Activated CD8-positive, alpha-beta T cell treated with anti-CD3 and anti-CD28 coated beads, Interleukin-2, amount 10 ng/mL, durations not matched to agents 7 days and 5 days (primary cell): ENCODE data around the gene WWOX. TPM values are rescaled to one million over a fixed set of nuclear protein-coding genes. Genes with fewer than 3 reads are reported as not detected.

ENCODE experiments used
- ATAC-seq: fragments of 150-1000 bp; cut with Tn5 transposase; one replicate; pipeline ENCODE4 v1.10.0; 2021; ENCODE audit warnings: moderate library complexity
- CTCF ChIA-PET: fragments of 350-600 bp; sonication (Branson Sonifier 250); formaldehyde crosslinking; loops from one replicate; lab custom pipeline; 2021; ENCODE audit warnings: antibody characterized with exemption; lab: Charles Lee
- POLR2A ChIA-PET: fragments of 350-600 bp; sonication (Branson Sonifier 250); formaldehyde crosslinking; loops from one replicate; lab custom pipeline; 2021; ENCODE audit warnings: antibody characterized with exemption; lab: Charles Lee
- DNase-seq: peaks from one replicate; pipeline ENCODE4 v3.0.0-alpha.2; 2020
- H3K27ac Mint-ChIP-seq: one replicate; pipeline ENCODE4 v1.8.0; 2021; ENCODE audit warnings: mild to moderate bottlenecking, mixed read lengths
- H3K27me3 Mint-ChIP-seq: one replicate; pipeline ENCODE4 v1.8.0; 2021; ENCODE audit warnings: low read depth, mixed read lengths
- H3K36me3 Mint-ChIP-seq: one replicate; pipeline ENCODE4 v1.8.0; 2021; ENCODE audit warnings: low read depth, mixed read lengths
- H3K4me1 Mint-ChIP-seq: one replicate; pipeline ENCODE4 v1.8.0; 2021; ENCODE audit warnings: low read depth, mixed read lengths
- H3K4me3 Mint-ChIP-seq: one replicate; pipeline ENCODE4 v1.8.0; 2021; ENCODE audit warnings: mild to moderate bottlenecking, mixed read lengths
- H3K9me3 Mint-ChIP-seq: one replicate; pipeline ENCODE4 v1.8.0; 2022; ENCODE audit warnings: mixed read lengths; ENCODE audit not compliant: insufficient read depth
- total RNA-seq, 2 experiments: library from RNA; stranded (reverse); gene quantifications; one replicate each; pipeline ENCODE4 v1.2.3, GENCODE V29; 2021

Gene WWOX
- total RNA-seq, 2 experiments from 2014 or later, result 34.4 to 34.9 TPM

DNA sequence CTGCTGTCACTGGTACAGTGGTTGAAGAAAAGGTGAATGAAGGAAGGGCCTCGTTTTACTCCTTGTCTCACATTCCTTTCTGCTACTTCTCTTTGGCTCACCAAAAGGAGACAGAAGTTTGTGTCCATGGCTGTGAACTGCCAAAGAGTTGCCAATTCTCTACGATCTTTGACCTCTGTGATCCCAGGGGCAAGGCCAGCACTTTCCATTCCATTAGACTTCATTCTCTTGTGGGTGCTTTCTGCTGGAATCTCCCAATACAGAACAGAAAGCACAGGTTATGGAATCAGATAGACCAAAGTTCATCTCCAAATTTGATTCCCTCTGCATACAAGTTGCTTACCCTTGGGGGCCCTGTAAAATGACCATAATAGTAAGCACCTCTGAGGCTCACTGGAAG lies 1093.5 kb downstream of the WWOX start:
- DNase-seq (no peak), ATAC-seq (no peak)
- Mint-ChIP-seq H3K36me3 (peaks cover 2% of the 10 kb centered on the region), H3K4me1 (peaks cover 7% of the 10 kb centered on the region), H3K27me3 (peaks cover 9% of the 10 kb centered on the region), H3K4me3 (no peak overlapping the region), H3K27ac (no peak overlapping the region), H3K9me3 (no peaks in the 10 kb centered on the region)
- ChIA-PET CTCF (no interaction called here), POLR2A (no interaction called here)

DNA sequence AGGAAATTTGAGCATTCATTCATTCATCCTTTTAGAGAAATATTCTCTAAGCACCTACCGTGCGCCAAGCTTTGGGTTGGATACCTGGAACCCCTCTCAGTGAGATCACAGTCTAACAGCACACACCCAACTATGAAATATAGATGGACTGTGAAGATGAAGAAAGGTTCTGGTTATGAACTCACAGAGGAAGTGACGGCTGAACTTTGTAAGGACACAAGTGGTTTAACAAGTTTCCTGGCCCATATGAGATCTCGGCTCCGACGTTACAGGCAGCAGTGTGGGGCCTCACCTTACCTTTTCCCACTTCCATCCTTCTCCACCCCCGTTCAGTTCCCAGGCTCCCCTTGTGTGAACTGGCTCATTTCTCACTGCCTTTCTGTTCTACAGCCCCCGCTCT lies 1094.8 kb downstream of the WWOX start:
- Mint-ChIP-seq H3K27ac (no peak overlapping the region), H3K4me1 (peaks cover 5% of the 10 kb centered on the region), H3K36me3 (no peaks in the 10 kb centered on the region), H3K9me3 (no peaks in the 10 kb centered on the region), H3K4me3 (no peak overlapping the region), H3K27me3 (peaks cover 5% of the 10 kb centered on the region)
- CTCF ChIA-PET, result no interaction called here
- DNase-seq (no peak), ATAC-seq (no peak)
- POLR2A ChIA-PET, result no interaction called here

DNA sequence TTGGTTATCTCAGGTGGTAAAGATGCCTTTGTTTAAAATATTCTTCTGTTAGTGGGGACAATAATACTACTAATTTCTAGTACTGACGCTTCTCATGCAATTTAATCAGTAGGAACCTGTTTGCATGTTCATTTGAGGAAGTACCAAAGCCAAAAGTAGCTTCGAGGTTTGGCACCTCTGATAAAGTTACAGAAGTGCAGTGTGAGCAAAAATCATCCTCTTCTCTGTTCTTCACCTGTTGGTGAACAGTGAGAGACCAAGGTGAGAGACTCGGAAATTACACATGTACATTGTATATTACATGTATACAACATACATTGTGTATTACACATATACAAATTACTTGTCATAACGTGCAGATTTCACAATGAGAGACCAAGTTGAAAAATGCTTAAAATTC lies 1096.5 kb downstream of the WWOX start:
- CTCF ChIA-PET, result no interaction called here
- H3K27ac Mint-ChIP-seq, result no peak overlapping the region

DNA sequence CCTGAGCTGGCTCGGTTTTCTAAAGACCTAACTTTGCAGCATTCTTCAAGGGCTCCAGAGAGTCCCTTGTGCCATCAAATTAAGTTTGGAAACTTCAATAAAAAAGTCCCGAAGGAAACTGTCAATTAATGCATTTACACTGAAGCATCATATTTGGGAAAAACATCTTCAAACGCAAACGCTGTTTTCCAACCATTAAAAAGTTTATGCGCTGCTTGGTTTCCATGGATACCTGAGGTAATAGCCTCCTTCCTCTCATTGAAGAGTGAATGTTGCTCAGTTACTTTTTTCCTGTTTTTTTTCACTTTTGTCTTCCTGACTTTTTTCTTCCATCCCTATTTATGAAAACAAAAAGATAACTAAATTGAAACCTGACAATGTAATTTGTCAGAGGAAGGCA lies 1102.0 kb downstream of the WWOX start:
- DNase-seq (no peak), ATAC-seq (no peak)
- Mint-ChIP-seq H3K27me3 (peaks cover 3% of the 10 kb centered on the region), H3K4me1 (no peaks in the 10 kb centered on the region), H3K4me3 (no peak overlapping the region), H3K27ac (no peak overlapping the region), H3K9me3 (no peaks in the 10 kb centered on the region), H3K36me3 (no peaks in the 10 kb centered on the region)
- ChIA-PET CTCF (no interaction called here), POLR2A (no interaction called here)

More for the DNA sequence above, 1096.5 kb downstream of the WWOX start:
- H3K9me3 Mint-ChIP-seq, result no peaks in the 10 kb centered on the region
- H3K4me3 Mint-ChIP-seq, result no peak overlapping the region
- POLR2A ChIA-PET, result no interaction called here
- no peaks in the 10 kb centered on the region for H3K36me3 Mint-ChIP-seq
- H3K4me1 Mint-ChIP-seq, result peaks cover 5% of the 10 kb centered on the region
- ATAC-seq (no peak), DNase-seq (no peak)
- H3K27me3 Mint-ChIP-seq, result peaks cover 5% of the 10 kb centered on the region

DNA sequence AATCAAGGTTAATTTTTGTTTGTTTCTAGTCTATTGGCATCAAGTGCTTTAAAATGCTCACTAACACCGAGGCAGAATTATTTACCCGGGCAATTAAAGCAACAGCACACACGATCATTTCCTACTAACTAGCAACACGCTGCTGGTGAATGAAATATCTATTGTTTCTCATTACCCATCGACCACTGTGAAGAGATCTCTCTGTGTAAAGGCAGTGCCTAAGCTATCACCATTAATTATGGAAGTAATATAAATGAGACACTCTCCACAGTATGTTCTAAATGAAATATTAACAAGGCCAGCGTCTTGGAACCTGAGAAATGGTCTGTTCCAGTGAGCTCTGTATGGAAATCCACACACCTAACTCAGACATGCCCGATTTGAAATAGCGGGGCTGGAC lies 1103.5 kb downstream of the WWOX start:
- Mint-ChIP-seq H3K9me3 (no peaks in the 10 kb centered on the region), H3K4me3 (no peak overlapping the region), H3K4me1 (no peaks in the 10 kb centered on the region), H3K27ac (no peak overlapping the region), H3K36me3 (no peaks in the 10 kb centered on the region), H3K27me3 (peaks cover 3% of the 10 kb centered on the region)
- ATAC-seq (no peak), DNase-seq (no peak)
- CTCF ChIA-PET, result no interaction called here
- POLR2A ChIA-PET, result no interaction called here

DNA sequence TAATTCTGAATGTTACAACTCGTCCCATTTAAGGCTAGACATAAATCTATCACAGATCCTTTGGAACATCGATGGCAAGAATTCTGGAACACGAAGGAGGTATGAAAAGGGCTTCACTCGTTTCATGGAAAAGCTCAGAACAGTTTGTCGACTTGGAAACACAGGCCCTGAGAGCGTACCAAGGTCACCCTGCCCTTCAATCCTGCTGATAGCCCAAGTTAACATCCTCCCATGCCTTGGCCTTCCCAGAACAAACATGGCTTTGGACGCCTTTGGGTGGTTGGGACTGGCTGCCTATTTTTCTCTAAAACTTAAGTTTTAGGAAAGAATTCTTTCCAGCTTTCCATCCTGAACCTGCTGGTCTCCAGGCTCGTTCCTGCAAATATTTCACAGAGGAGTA lies 1105.0 kb downstream of the WWOX start:
- H3K27me3 Mint-ChIP-seq, result peaks cover 3% of the 10 kb centered on the region
- no peaks in the 10 kb centered on the region for H3K36me3 Mint-ChIP-seq
- DNase-seq, result no peak
- no peak overlapping the region for H3K4me3 Mint-ChIP-seq
- no peaks in the 10 kb centered on the region for H3K4me1 Mint-ChIP-seq
- ATAC-seq, result no peak
- no peak overlapping the region for H3K27ac Mint-ChIP-seq
- H3K9me3 Mint-ChIP-seq, result no peaks in the 10 kb centered on the region
- ChIA-PET CTCF (no interaction called here), POLR2A (no interaction called here)

DNA sequence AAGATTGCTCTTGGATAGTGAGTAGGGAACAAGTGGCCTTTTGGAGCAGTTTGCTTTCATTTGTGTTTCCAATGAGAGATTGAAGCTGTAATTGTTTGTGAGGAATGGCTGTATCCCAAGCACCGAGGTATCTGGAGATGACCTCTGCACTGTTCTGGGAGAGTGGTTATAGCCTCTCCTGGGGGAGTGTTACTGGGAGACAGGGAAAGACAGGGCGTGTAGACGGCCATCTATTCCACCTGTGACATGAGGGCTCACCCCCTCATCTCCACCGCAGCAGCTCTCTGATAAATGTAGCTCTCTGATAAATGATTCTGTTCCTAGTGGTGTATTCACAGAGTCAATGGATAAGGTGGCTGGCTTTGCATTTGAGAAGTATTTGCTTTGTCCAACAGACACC lies 1107.4 kb downstream of the WWOX start:
- Mint-ChIP-seq H3K27me3 (peaks cover 7% of the 10 kb centered on the region), H3K27ac (no peak overlapping the region), H3K4me3 (no peak overlapping the region), H3K4me1 (peaks cover 2% of the 10 kb centered on the region), H3K9me3 (no peaks in the 10 kb centered on the region), H3K36me3 (no peaks in the 10 kb centered on the region)
- POLR2A ChIA-PET, result no interaction called here
- CTCF ChIA-PET, result no interaction called here
- ATAC-seq (no peak), DNase-seq (no peak)

DNA sequence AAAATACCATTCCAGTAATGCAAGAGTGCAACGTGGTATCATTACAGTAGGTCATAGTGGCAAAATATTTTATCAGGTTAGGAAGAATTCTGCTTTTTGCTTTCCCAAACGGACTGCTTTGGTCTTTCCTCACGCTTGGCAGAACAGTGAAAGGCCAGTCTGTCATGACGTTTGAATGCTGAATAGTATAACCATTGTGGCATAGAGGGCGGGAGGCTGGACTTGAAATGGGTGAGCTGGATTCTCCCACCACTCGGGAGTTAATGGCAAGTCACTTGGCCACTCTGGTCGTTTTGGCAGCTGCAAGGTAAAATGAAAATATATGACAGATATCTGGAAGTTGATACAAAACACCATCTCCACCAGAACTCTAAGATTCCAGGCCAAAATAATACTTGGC lies 1109.9 kb downstream of the WWOX start:
- ATAC-seq, result no peak
- DNase-seq, result no peak
- Mint-ChIP-seq H3K4me3 (no peak overlapping the region), H3K27ac (no peak overlapping the region), H3K27me3 (peaks cover 4% of the 10 kb centered on the region), H3K4me1 (peaks cover 2% of the 10 kb centered on the region), H3K36me3 (peaks cover 5% of the 10 kb centered on the region), H3K9me3 (no peaks in the 10 kb centered on the region)
- CTCF ChIA-PET, result no interaction called here
- POLR2A ChIA-PET, result no interaction called here

DNA sequence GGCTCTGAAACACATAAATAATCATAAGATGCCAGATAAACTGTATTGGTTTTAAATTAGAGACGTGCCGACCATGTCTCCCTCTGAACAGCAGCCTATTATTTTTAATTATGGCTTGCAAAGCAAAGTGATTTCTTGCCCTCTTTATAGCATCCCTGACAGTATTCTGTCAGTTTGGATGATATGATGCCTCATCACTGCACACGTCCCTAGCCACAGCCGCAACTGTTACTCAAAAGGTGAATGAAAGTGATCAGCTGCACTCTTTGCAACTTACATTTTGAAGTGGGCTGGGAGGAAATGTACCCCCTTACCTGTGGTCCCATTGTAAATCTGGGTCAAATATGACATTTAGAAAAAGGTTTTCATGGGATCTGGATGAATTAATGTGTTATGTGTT lies 1111.2 kb downstream of the WWOX start:
- Mint-ChIP-seq H3K27me3 (peaks cover 4% of the 10 kb centered on the region), H3K4me1 (peaks cover 2% of the 10 kb centered on the region), H3K36me3 (peaks cover 7% of the 10 kb centered on the region), H3K9me3 (peaks cover 4% of the 10 kb centered on the region), H3K27ac (no peak overlapping the region), H3K4me3 (no peak overlapping the region)
- DNase-seq (no peak), ATAC-seq (no peak)
- CTCF ChIA-PET, result no interaction called here
- POLR2A ChIA-PET, result no interaction called here

DNA sequence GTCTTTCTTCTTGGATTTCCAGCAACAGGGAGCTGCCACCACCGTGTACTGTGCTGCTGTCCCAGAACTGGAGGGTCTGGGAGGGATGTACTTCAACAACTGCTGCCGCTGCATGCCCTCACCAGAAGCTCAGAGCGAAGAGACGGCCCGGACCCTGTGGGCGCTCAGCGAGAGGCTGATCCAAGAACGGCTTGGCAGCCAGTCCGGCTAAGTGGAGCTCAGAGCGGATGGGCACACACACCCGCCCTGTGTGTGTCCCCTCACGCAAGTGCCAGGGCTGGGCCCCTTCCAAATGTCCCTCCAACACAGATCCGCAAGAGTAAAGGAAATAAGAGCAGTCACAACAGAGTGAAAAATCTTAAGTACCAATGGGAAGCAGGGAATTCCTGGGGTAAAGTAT lies 1112.1 kb downstream of the WWOX start:
- CTCF ChIA-PET, result no interaction called here
- POLR2A ChIA-PET, result no interaction called here
- peaks cover 6% of the 10 kb centered on the region for H3K9me3 Mint-ChIP-seq
- peaks cover 2% of the 10 kb centered on the region for H3K4me1 Mint-ChIP-seq
- no peak for DNase-seq
- no peak overlapping the region for H3K27ac Mint-ChIP-seq
- peaks cover 9% of the 10 kb centered on the region for H3K36me3 Mint-ChIP-seq
- no peak for ATAC-seq
- H3K4me3 Mint-ChIP-seq, result no peak overlapping the region
- H3K27me3 Mint-ChIP-seq, result peaks cover 4% of the 10 kb centered on the region

DNA sequence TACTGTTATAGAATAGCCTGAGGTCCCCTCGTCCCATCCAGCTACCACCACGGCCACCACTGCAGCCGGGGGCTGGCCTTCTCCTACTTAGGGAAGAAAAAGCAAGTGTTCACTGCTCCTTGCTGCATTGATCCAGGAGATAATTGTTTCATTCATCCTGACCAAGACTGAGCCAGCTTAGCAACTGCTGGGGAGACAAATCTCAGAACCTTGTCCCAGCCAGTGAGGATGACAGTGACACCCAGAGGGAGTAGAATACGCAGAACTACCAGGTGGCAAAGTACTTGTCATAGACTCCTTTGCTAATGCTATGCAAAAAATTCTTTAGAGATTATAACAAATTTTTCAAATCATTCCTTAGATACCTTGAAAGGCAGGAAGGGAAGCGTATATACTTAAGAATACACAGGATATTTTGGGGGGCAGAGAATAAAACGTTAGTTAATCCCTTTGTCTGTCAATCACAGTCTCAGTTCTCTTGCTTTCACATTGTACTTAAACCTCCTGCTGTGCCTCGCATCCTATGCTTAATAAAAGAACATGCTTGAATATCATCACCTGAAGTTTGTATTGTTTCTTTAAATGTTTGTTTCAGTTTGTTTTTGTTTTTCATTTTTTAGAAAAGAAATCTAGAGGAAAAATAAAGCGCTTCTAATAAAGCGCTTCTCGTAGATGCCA lies 1112.8 kb downstream of the WWOX start:
- H3K4me3 Mint-ChIP-seq, result no peak overlapping the region

DNA sequence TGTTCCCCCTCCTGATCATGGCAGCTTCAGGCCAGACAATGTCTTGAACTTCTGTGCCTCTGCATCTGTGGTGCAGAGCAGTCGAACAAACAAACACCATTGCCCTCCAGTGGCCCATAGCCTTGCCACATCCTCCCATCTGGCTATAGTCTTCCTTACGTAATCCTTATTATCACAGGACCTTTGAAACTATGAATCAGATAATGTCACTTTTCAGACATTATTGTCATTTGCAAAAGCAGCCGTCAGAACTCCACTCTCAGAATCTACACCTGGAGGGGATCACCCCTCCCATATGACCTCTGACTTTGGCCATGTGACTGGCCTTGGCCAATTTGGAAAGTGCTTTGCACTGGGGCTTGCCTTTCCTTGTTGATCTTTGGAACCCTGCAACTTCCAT lies 1113.8 kb downstream of the WWOX start:
- DNase-seq (no peak), ATAC-seq (no peak)
- ChIA-PET POLR2A (no interaction called here), CTCF (no interaction called here)
- Mint-ChIP-seq H3K4me3 (no peak overlapping the region), H3K9me3 (peaks cover 6% of the 10 kb centered on the region), H3K27me3 (peaks cover 4% of the 10 kb centered on the region), H3K27ac (no peak overlapping the region), H3K4me1 (peaks cover 15% of the 10 kb centered on the region), H3K36me3 (peaks cover 9% of the 10 kb centered on the region)

More for the DNA sequence above, 1112.8 kb downstream of the WWOX start:
- H3K27ac Mint-ChIP-seq, result no peak overlapping the region
- H3K27me3 Mint-ChIP-seq, result peaks cover 4% of the 10 kb centered on the region
- CTCF ChIA-PET, result no interaction called here
- DNase-seq (no peak), ATAC-seq (no peak)
- peaks cover 6% of the 10 kb centered on the region for H3K4me1 Mint-ChIP-seq
- peaks cover 6% of the 10 kb centered on the region for H3K9me3 Mint-ChIP-seq
- POLR2A ChIA-PET, result no interaction called here
- peaks cover 9% of the 10 kb centered on the region for H3K36me3 Mint-ChIP-seq

DNA sequence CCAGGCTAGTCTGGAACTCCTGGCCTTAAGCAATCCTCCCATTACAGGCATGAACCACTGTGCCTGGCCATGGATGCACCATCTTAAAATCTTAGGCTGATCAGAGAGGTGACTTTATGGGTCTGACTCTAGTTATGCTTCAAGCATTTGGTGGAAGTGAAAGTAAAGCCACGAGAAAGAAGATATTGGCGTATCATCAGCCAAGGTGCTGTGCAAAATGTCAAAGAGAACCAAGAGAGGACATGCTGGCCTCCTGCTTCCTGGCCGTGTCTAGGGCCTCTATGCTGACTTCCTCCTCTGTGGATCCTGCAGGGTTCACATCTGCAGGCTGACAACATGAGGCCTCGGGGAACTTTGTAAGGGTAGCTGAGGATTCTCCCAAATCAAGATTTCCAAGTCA lies 1115.8 kb downstream of the WWOX start:
- Mint-ChIP-seq H3K4me3 (no peak overlapping the region), H3K27me3 (no peaks in the 10 kb centered on the region), H3K36me3 (peaks cover 9% of the 10 kb centered on the region), H3K9me3 (peaks cover 6% of the 10 kb centered on the region), H3K27ac (no peak overlapping the region), H3K4me1 (peaks cover 23% of the 10 kb centered on the region)
- CTCF ChIA-PET, result interaction anchor here (1.3 kb wide), 1 partner anchor 387 kb away, joined by 4 read pairs; no protein-coding TSS in a partner anchor
- POLR2A ChIA-PET, result no interaction called here
- no peak for ATAC-seq
- DNase-seq, result no peak
